ENCODE data around the gene FOXG1. TPM values are rescaled to one million over a fixed set of nuclear protein-coding genes. Genes with fewer than 3 reads are reported as not detected.

Gene FOXG1
- total RNA-seq, 1 donor from 2014 or later: 1.8 TPM

DNA sequence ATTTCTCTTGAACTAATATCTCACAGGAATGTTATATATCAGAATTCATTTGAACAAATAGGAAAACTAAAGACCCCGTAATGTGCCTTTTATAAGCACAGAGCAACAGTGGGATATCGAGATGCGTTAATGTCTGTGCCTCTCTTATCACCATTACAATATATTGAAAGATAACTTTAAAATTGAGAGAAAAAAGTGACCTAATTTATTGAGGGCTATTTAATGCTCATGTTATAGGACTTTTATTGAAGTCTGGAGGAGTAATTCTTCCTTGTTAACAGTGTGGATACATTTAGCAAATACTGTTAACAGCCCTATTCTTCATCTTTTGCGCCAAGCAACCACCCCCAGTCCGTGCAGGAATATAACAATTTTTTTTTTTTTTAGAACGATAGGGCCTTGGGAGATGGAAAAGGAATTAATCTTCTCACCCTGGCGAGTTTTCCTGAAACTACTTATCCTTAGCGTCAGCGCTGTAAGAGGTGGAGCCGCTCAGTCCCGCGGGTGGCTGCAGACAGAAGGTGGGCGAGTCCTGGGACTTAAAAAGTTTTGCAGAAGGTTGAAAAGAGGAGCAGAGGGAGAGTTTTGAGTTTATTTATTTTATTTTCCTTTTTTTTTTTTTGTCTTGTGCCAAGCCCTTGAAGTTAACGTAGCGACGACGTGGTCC is 11.0 kb downstream of the FOXG1 start:
- no peaks in the 10 kb centered on the region for H3K9me3 Mint-ChIP-seq (ENCODE audit: unreplicated experiment)
- no peak overlapping the region for H3K27ac Mint-ChIP-seq (ENCODE audit: unreplicated experiment)
- TF ChIP-seq, protein P1, sequence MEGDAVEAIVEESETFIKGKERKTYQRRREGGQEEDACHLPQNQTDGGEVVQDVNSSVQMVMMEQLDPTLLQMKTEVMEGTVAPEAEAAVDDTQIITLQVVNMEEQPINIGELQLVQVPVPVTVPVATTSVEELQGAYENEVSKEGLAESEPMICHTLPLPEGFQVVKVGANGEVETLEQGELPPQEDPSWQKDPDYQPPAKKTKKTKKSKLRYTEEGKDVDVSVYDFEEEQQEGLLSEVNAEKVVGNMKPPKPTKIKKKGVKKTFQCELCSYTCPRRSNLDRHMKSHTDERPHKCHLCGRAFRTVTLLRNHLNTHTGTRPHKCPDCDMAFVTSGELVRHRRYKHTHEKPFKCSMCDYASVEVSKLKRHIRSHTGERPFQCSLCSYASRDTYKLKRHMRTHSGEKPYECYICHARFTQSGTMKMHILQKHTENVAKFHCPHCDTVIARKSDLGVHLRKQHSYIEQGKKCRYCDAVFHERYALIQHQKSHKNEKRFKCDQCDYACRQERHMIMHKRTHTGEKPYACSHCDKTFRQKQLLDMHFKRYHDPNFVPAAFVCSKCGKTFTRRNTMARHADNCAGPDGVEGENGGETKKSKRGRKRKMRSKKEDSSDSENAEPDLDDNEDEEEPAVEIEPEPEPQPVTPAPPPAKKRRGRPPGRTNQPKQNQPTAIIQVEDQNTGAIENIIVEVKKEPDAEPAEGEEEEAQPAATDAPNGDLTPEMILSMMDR (IDR thresholded peaks at IDR 0.05; ENCODE audit: unreplicated experiment): no peak
- no peak for DNase-seq (ENCODE audit: low spot score)
- no peak overlapping the region for H3K4me3 Mint-ChIP-seq (ENCODE audit: unreplicated experiment)
- no peaks in the 10 kb centered on the region for H3K36me3 Mint-ChIP-seq (ENCODE audit: low read depth, unreplicated experiment)
- peaks cover 13% of the 10 kb centered on the region for H3K4me1 Mint-ChIP-seq (ENCODE audit: unreplicated experiment)
- peaks cover 17% of the 10 kb centered on the region for H3K27me3 Mint-ChIP-seq (ENCODE audit: unreplicated experiment)

DNA sequence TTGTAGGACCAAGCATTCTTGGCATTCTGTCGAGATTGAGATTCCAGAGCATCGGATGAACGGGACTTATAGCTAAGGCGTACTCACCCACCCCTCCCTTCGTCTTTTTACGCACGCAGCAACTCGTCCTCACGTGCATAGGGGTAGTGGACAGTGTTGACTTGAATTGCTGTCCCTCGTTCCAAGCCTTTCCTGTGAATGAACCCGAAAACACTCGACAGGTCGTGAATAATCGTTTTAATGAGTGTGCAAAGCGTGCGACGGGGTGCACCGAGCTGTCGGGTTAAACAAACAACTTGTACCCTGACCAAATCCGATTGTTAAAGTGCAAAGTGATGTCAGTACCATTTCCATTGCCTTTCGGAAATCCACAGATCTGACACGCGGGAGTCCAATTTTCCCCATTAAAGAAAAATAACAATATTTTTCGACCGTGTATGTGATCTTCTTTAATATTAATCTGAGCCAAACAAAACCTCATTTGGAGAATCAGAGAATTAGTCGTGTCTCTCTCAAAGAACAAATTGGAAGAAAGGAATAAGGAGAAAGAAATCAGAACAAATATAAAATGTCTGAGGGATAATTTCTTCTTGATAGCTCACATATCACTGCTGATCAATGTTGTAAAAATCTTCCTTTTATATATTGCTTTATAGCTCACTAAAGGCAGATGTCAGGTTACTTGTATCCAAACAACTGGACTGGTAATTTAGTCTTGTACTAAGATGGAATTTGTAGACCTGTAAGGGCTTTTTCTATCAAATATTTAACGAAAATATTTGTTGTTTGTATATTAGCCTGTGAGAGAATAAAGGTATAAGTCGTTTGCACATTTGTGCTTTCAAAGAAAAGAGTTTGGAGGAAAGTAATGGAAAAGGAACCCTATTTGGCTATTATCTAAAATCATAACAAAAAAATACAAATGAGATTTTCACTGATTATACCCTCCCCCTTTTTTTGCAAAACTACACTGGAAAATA is 11.8 kb downstream of the FOXG1 start:
- no peaks in the 10 kb centered on the region for H3K9me3 Mint-ChIP-seq (ENCODE audit: unreplicated experiment)
- H3K27ac Mint-ChIP-seq (ENCODE audit: unreplicated experiment): no peak overlapping the region
- H3K4me3 Mint-ChIP-seq (ENCODE audit: unreplicated experiment): no peak overlapping the region
- H3K36me3 Mint-ChIP-seq (ENCODE audit: low read depth, unreplicated experiment): no peaks in the 10 kb centered on the region
- peaks cover 13% of the 10 kb centered on the region for H3K4me1 Mint-ChIP-seq (ENCODE audit: unreplicated experiment)
- no peak for DNase-seq (ENCODE audit: low spot score)
- H3K27me3 Mint-ChIP-seq (ENCODE audit: unreplicated experiment): peaks cover 12% of the 10 kb centered on the region
- TF ChIP-seq, protein P1 (IDR thresholded peaks at IDR 0.05; ENCODE audit: unreplicated experiment): no peak

DNA sequence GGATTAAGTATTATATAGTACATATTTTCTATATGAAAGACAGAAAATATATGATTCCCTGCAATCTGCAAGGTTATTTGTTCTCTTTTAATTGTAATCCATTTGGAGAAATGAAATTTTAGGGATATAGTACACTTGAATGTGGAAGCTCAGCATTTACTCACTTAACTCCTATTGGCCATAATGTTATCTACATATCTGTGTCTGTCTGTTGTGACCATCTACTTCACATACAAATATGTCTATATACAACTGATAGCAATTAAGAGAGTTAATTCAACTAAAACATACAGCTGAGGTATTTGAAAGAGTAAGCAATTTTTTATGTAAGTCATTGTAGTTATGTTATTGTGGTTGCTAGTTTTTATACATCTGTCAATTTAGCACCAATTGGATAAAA is 12.9 kb downstream of the FOXG1 start:
- no peak for DNase-seq (ENCODE audit: low spot score)
- Mint-ChIP-seq H3K4me1 (ENCODE audit: unreplicated experiment) (peaks cover 14% of the 10 kb centered on the region), H3K27me3 (ENCODE audit: unreplicated experiment) (peaks cover 11% of the 10 kb centered on the region), H3K36me3 (ENCODE audit: low read depth, unreplicated experiment) (no peaks in the 10 kb centered on the region), H3K4me3 (ENCODE audit: unreplicated experiment) (no peak overlapping the region), H3K27ac (ENCODE audit: unreplicated experiment) (no peak overlapping the region), H3K9me3 (ENCODE audit: unreplicated experiment) (no peaks in the 10 kb centered on the region)
- TF ChIP-seq, protein P1 (IDR thresholded peaks at IDR 0.05; ENCODE audit: unreplicated experiment): no peak

DNA sequence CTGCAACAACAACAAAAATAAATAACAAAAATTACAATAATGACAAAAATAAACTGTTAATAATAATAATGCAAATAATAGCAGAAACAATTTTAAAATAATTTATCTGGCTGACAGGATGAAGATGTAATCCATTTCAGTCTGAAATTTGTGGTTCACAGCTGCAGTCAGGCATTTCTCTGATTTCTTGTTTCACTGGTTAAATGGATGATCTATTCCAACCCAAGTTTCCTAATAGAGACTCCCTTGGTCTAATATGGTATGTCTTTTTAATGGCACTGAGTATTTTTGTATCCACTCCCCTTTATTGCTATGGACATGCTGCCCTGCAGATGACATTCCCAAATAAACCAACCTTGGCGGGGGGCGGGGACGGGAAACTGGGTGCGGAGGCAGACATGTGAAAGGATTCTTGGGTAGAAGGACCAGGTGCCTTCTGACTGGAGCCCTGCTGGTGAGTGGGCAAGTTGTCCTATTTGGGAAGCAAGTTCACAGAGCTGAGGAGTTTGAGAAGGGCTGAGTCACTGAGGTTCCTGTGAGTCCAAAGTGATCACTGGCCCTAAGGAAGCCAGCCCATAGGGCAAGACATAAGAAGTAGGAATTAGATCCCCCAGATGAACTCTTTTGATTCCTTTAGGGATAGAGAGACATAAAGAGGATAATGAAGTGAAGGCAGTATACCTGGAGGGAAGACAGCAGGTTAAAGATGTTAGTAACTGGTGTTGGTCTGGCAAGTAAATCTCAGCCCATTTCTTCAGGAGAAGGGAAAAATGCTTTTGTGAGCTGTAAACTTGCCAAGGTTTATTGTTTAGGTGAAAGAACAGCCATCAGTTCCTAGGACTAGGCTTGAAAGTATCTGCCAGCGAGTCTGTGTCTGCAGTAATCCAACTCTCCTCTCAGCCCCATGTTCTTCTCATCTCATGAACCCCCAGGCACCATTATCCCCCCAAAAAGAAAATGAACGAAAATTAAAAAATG is 14.5 kb downstream of the FOXG1 start:
- peaks cover 15% of the 10 kb centered on the region for H3K4me1 Mint-ChIP-seq (ENCODE audit: unreplicated experiment)
- H3K27ac Mint-ChIP-seq (ENCODE audit: unreplicated experiment): no peak overlapping the region
- H3K27me3 Mint-ChIP-seq (ENCODE audit: unreplicated experiment): peaks cover 5% of the 10 kb centered on the region
- TF ChIP-seq, protein P1 (IDR thresholded peaks at IDR 0.05; ENCODE audit: unreplicated experiment): no peak
- H3K4me3 Mint-ChIP-seq (ENCODE audit: unreplicated experiment): no peak overlapping the region
- no peaks in the 10 kb centered on the region for H3K9me3 Mint-ChIP-seq (ENCODE audit: unreplicated experiment)
- no peak for DNase-seq (ENCODE audit: low spot score)
- no peaks in the 10 kb centered on the region for H3K36me3 Mint-ChIP-seq (ENCODE audit: low read depth, unreplicated experiment)

Measured in endothelial cell (in vitro differentiated cells).